ENCODE data around the gene FAM227B.

- TF ChIP-seq, protein P1, sequence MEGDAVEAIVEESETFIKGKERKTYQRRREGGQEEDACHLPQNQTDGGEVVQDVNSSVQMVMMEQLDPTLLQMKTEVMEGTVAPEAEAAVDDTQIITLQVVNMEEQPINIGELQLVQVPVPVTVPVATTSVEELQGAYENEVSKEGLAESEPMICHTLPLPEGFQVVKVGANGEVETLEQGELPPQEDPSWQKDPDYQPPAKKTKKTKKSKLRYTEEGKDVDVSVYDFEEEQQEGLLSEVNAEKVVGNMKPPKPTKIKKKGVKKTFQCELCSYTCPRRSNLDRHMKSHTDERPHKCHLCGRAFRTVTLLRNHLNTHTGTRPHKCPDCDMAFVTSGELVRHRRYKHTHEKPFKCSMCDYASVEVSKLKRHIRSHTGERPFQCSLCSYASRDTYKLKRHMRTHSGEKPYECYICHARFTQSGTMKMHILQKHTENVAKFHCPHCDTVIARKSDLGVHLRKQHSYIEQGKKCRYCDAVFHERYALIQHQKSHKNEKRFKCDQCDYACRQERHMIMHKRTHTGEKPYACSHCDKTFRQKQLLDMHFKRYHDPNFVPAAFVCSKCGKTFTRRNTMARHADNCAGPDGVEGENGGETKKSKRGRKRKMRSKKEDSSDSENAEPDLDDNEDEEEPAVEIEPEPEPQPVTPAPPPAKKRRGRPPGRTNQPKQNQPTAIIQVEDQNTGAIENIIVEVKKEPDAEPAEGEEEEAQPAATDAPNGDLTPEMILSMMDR (IDR thresholded peaks at IDR 0.05): no peak
- TF ChIP-seq EZH2 (IDR thresholded peaks at IDR 0.05): no peak
Measured at GRCh38 chr15:49637857-49638256, 17.2 kb upstream of the FAM227B start.
